ENCODE results near the gene GLRX.

Gene GLRX

DNA sequence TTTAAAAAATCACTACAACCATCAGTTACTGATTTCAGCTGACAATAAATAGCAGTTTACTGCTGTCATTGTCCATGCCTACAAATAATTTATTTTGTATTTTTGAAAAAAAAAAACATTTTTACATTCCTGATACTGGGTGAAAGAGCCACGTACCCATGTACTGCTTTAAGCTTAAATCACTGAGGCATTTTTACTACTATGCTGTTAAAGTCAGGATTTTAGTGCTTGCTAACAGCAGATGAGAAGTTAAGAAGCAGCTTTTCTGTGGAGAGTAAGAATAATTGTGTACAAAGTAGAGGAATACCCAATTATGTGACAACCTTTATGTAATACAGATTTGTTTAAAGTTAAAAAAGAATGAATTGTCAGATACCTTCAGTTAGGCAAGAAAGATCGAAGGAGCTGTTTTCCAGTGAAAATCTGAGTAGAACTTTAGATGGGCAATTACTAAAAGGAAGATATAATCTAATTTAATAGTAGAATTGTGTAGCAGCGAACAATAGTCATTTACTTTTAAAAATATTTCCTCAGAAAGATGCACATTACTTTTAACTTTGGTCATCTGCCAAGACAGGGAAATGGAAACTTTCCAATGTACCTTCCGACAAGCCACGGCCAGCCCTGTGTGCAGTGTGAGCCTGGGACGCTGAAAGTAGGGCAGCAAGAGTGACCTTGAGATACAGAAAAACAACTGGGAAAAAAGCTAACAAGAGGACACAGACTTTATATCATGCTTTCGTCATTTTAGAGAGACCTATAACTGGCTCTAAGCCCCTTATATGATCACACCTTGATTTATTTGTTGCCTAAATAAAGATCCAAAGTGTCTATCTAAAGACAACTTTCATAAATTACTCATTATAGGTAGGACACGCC is 51.5 kb downstream of the GLRX start:
- DNase-seq = no peak
- in situ Hi-C loops (cut with HindIII; ENCODE audit: low pct_ligation_motif_present, low pct_unique_long_range_greater_than_20kb, low sequenced_read_pairs) = no loop called here

DNA sequence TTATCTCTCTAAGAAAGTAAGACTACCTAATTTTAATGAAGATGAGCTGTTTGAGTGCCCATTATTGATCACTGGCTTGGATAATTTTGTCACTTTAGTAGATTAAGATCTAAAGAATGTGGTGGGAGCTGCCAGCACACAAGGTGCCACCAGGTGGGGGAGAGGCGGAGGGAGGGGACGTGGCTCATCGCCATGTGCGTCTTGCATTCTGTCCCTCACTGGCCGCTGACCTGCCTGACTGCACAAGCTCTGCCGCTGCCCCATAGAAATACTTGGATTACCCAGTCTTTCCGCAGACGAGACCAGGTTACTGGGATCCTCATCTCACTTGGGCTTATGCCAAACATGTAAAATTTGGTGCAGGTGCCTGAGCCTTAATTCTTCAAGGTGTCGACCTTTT is 53.8 kb downstream of the GLRX start:
- DNase-seq = no peak
- in situ Hi-C loops (cut with HindIII; ENCODE audit: low pct_ligation_motif_present, low pct_unique_long_range_greater_than_20kb, low sequenced_read_pairs) = no loop called here

DNA sequence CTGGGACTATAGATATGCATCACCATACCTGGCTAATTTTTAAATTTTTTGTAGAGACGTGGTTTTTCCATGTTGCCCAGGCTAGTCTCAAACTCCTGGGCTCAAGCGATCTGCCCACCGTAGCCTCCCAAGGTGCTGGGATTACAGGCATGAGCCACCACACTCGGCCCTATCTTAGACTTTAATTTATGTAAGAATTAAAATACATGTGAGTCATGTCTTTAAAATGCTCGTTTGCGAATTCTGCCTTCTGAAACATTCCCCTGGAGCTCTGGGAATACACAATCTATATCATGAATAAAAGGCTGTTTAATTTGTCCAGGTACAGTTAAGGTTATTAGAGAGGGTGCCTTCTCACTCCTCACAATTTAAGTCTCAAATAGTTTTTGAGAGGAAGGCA is 58.6 kb downstream of the GLRX start:
- DNase-seq = no peak
- in situ Hi-C loops (cut with HindIII; ENCODE audit: low pct_ligation_motif_present, low pct_unique_long_range_greater_than_20kb, low sequenced_read_pairs) = no loop called here

Data from ACHN (cell line).